Common myeloid progenitor, CD34-positive (primary cell): Measurements from ENCODE around the gene FREM3.

Experiments
- CTCF ChIA-PET: fragments of 350-600 bp; sonication (Branson Sonifier 250); formaldehyde crosslinking; loops from one replicate; lab custom pipeline; 2021; ENCODE audit warnings: antibody characterized with exemption; lab: Charles Lee
- POLR2A ChIA-PET: fragments of 350-600 bp; sonication (Branson Sonifier 250); formaldehyde crosslinking; loops from one replicate; lab custom pipeline; 2021; ENCODE audit warnings: antibody characterized with exemption; lab: Charles Lee
- DNase-seq, 3 donors: peaks; one replicate each; pipeline versions ENCODE4 v3.0.0 to v3.0.0-alpha.2; 2013
- H3K27ac ChIP-seq, 2 experiments: 1 replicate in 1 of 2; 2 replicates in 1 of 2; pipeline ENCODE4 v1.7.0; 2013; ENCODE audit warnings: inconsistent platforms in 2 of 2, low read length in 2 of 2, mild to moderate bottlenecking in 2 of 2, low read depth in 1 of 2, moderate library complexity in 1 of 2; ENCODE audit not compliant: severe bottlenecking in 2 of 2, insufficient read depth in 1 of 2, poor library complexity in 1 of 2
- H3K27me3 ChIP-seq, 5 experiments: replicated peaks in 2 of 5; 1 replicate in 3 of 5; 2 replicates in 2 of 5; pipeline versions ENCODE4 v1.6.1 to v1.7.0; 2013; ENCODE audit warnings: low read length in 4 of 5, mild to moderate bottlenecking in 2 of 5, moderate library complexity in 2 of 5, inconsistent platforms in 1 of 5; ENCODE audit not compliant: insufficient read depth in 5 of 5, control insufficient read depth in 4 of 5
- H3K36me3 ChIP-seq, 4 experiments: 1 replicate in 2 of 4; 2 replicates in 2 of 4; pipeline versions ENCODE4 v1.6.1 to v1.7.0; 2013; ENCODE audit warnings: low read length in 3 of 4, control low read depth in 1 of 4, mild to moderate bottlenecking in 1 of 4; ENCODE audit not compliant: control insufficient read depth in 4 of 4, insufficient read depth in 4 of 4
- H3K4me1 ChIP-seq, 4 experiments: 1 replicate in 3 of 4; 2 replicates in 1 of 4; pipeline versions ENCODE4 v1.6.1 to v1.7.1; 2013; ENCODE audit warnings: low read length in 3 of 4, mild to moderate bottlenecking in 3 of 4, control low read depth in 1 of 4, inconsistent platforms in 1 of 4, moderate library complexity in 1 of 4; ENCODE audit not compliant: control insufficient read depth in 4 of 4, insufficient read depth in 4 of 4; ENCODE audit errors: control extremely low read depth in 1 of 4
- H3K4me3 ChIP-seq, 7 experiments: 1 replicate in 4 of 7; 2 replicates in 3 of 7; pipeline versions ENCODE4 v1.5.1 to v1.7.0; 2013; ENCODE audit warnings: mild to moderate bottlenecking in 7 of 7, low read length in 6 of 7, moderate library complexity in 6 of 7, inconsistent platforms in 2 of 7, low read depth in 2 of 7, control low read depth in 1 of 7; ENCODE audit not compliant: insufficient read depth in 4 of 7, control insufficient read depth in 1 of 7; ENCODE audit errors: extremely low read depth in 1 of 7
- H3K9me3 ChIP-seq, 5 experiments: 1 replicate in 4 of 5; 2 replicates in 1 of 5; pipeline versions ENCODE4 v1.6.1 to v1.7.1; 2013; ENCODE audit warnings: low read length in 4 of 5, mild to moderate bottlenecking in 2 of 5, inconsistent platforms in 1 of 5, low read depth in 1 of 5, moderate library complexity in 1 of 5; ENCODE audit not compliant: control insufficient read depth in 4 of 5, insufficient read depth in 2 of 5; ENCODE audit errors: control extremely low read depth in 1 of 5
- WGBS: methylation state at CpG from one replicate; pipeline ENCODE4 v1.1.5; 2013; ENCODE audit not compliant: insufficient coverage; 5-methylcytosine and 5-hydroxymethylcytosine counted together

The FREM3 gene

DNA sequence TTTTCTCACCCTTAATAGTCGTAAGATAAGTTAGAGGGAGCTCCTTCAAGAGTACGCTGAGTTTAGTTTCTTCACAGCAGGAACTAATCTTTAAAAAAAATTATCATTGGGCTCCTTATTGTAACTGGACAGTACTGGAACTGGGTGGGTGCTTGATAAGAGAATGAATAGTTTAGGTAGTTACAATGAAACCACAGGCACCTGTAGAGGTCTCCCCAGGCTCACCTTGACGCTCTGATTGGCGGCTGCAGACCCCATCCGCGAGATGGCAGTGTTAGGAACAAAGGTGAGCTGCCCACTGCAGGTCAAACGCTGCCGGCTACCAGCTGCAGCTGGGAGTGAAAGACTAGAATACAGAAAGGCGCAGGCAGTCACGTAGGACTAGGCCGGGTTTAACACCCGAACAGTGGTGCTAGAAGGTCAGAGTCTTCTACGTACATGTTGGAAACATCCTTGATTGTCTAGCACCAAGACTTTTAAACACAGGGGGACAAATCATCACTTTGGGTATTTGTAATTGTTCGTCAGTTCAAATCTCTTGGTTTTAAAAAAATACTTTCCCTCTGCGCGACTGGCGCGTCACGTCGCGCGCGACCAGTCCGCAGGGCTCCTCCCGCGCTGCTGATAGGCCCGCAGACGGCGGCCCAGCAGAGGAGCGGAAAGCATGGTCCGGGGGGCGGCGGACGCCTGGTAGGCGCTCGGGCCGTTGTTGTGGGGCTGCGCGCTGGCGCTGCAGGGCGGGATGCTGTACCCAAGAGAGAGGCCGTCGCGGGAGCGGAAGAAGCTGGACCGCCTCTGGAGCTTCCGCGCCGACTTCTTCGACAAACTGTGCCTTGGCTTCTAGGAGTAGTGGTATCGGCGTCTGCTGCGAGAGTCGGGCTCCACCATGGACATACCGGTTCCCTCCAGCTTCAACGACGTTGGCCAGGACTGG is 141.4 kb downstream of the FREM3 start:
- H3K4me3 ChIP-seq = peak overlapping the region; percentile 37 to 92 (median 79)
- POLR2A ChIA-PET = interaction anchor here (1.6 to 1.7 kb wide), 2 partner anchors 12 to 45 kb away, joined by 4 to 5 read pairs; no protein-coding TSS in a partner anchor
- DNase-seq = peak; percentile 82 to 93 (median 90)
- H3K4me1 ChIP-seq = peaks cover 0 to 14% (median 4%) of the 10 kb centered on the region in 4 experiments
- peak overlapping the region; percentile 48 to 70 for H3K27ac ChIP-seq
- peaks cover 3 to 12% (median 6%) of the 10 kb centered on the region in 4 experiments for H3K36me3 ChIP-seq
- WGBS = 2% methylated on average over 37 of the region's 57 CpGs
- no peaks in the 10 kb centered on the region for H3K9me3 ChIP-seq
- H3K27me3 ChIP-seq = no peaks in the 10 kb centered on the region
- CTCF ChIA-PET = interaction anchor here (0.6 to 3.5 kb wide), 16 partner anchors 11 to 567 kb away, joined by 3 to 20 read pairs (median 4); partner anchors contain the start of gene FREM3

DNA sequence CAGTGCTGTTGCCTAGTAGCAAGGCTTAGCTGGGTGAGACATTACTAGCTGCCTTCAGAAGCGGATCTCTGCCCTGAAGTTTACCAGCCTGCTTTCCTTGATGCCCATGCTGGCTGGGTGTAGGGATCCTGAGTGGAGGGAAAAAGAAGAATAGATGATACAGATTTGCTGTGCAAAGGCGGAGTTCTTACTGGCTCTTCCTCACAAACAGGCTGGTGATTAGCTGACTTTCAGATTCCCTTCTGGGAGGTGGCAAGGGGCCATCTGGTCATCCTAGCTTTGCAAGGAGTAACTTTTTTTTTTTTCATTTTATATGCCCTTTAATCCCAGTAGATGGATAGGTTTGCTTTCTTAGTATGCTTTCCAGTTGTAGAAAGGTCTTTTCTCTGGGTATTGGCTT is 142.2 kb downstream of the FREM3 start:
- Histone ChIP-seq H3K27ac (peak overlapping the region in 1 of 2 experiments; percentile 70), H3K4me3 (peak overlapping the region in 3 of 7 experiments; percentile 57 to 92 (median 83)), H3K36me3 (peaks cover 3 to 14% (median 9%) of the 10 kb centered on the region in 4 experiments), H3K4me1 (peaks cover 0 to 14% (median 4%) of the 10 kb centered on the region in 4 experiments), H3K27me3 (no peaks in the 10 kb centered on the region), H3K9me3 (no peaks in the 10 kb centered on the region)
- CTCF ChIA-PET = interaction anchor here (0.6 to 3.5 kb wide), 17 partner anchors 11 to 602 kb away, joined by 3 to 20 read pairs (median 4); partner anchors contain the start of gene FREM3
- 89% methylated on average over 2 of the region's 2 CpGs for WGBS
- POLR2A ChIA-PET = interaction anchor here (1.6 kb wide), 1 partner anchor 11 kb away, joined by 5 read pairs; no protein-coding TSS in a partner anchor
- peak in 1 of 3 donors; percentile 14 for DNase-seq

GRCh38 chr4:143555676-143556075 is 144.8 kb downstream of the FREM3 start:
- DNase-seq = no peak
- ChIA-PET CTCF (interaction anchor here (0.9 to 1.2 kb wide), 2 partner anchors 12 to 29 kb away, joined by 3 read pairs; no protein-coding TSS in a partner anchor), POLR2A (no interaction called here)
- WGBS = 96% methylated on average over 4 of the region's 5 CpGs
- no peaks in the 10 kb centered on the region for H3K27me3 ChIP-seq
- H3K4me3 ChIP-seq = no peak overlapping the region
- peaks cover 3 to 34% (median 17%) of the 10 kb centered on the region in 4 experiments for H3K36me3 ChIP-seq
- no peaks in the 10 kb centered on the region for H3K9me3 ChIP-seq
- H3K27ac ChIP-seq = no peak overlapping the region
- H3K4me1 ChIP-seq = peaks cover 0 to 14% (median 4%) of the 10 kb centered on the region in 4 experiments

GRCh38 chr4:143554728-143555597 is 145.5 kb downstream of the FREM3 start:
- POLR2A ChIA-PET = no interaction called here
- H3K4me1 ChIP-seq = peaks cover 0 to 14% (median 4%) of the 10 kb centered on the region in 4 experiments
- 64% methylated on average over 3 of the region's 4 CpGs for WGBS
- DNase-seq = no peak
- H3K27me3 ChIP-seq = no peaks in the 10 kb centered on the region
- no peaks in the 10 kb centered on the region for H3K9me3 ChIP-seq
- CTCF ChIA-PET = interaction anchor here (0.8 to 1.2 kb wide), 3 partner anchors 8 to 29 kb away, joined by 3 read pairs; no protein-coding TSS in a partner anchor
- H3K36me3 ChIP-seq = peaks cover 3 to 40% (median 20%) of the 10 kb centered on the region in 4 experiments
- no peak overlapping the region for H3K27ac ChIP-seq
- H3K4me3 ChIP-seq = no peak overlapping the region

DNA sequence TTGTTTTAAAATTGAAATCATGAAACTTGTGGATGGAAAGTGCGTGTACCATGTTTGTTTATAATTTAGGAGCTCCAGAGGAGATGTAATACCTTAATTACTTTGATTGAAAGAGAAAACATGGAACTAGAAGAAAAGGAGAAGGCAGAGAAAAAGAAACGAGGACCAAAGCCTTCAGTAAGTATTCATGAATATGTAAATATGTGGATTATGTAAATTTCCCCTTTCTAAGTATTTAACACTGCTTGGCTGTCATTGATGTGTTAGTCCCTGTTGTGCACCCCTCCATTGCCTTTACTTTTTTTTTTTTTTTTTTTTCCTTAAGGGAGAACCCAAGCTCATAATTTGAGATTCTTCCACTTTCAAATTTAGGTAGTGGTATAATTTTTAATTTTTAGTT is 150.5 kb downstream of the FREM3 start:
- H3K36me3 ChIP-seq = peaks cover 21 to 86% (median 46%) of the 10 kb centered on the region in 4 experiments
- H3K27me3 ChIP-seq = no peaks in the 10 kb centered on the region
- H3K4me3 ChIP-seq = no peak overlapping the region
- CTCF ChIA-PET = interaction anchor here (1.4 to 4.5 kb wide), 2 partner anchors 7 to 20 kb away, joined by 3 to 27 read pairs; no protein-coding TSS in a partner anchor
- no peak for DNase-seq
- POLR2A ChIA-PET = no interaction called here
- no peaks in the 10 kb centered on the region for H3K9me3 ChIP-seq
- H3K4me1 ChIP-seq = no peaks in the 10 kb centered on the region
- H3K27ac ChIP-seq = no peak overlapping the region
- WGBS = no CpG with 5 or more reads among the region's 2 CpGs

DNA sequence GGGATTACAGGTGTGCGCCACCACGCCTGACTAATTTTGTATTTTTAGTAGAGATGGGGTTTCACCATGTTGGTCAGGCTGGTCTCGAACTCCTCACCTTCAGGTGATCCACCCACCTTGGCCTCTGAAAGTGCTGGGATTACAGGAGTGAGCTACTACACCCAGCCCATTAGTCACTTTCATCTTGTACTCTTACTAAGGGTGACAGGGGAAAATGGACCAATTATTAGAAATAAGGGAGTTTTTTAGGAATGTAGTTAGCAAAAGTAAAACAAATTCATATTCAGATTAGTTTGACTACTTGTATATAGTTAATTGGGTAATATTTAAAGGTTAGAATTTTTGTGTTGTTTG is 160.8 kb downstream of the FREM3 start:
- Histone ChIP-seq H3K36me3 (peaks cover 31 to 91% (median 63%) of the 10 kb centered on the region in 4 experiments), H3K4me1 (no peaks in the 10 kb centered on the region), H3K27me3 (no peaks in the 10 kb centered on the region), H3K4me3 (no peak overlapping the region), H3K27ac (no peak overlapping the region), H3K9me3 (no peaks in the 10 kb centered on the region)
- POLR2A ChIA-PET = no interaction called here
- 100% methylated on average over 1 of the region's 3 CpGs for WGBS
- no peak for DNase-seq
- CTCF ChIA-PET = no interaction called here
